Neural progenitor cell (in vitro differentiated cells): Measurements from ENCODE around the gene KLHDC3. TPM values are rescaled to one million over a fixed set of nuclear protein-coding genes. Genes with fewer than 3 reads are reported as not detected.

Source experiments
- DNase-seq: peaks from one replicate; pipeline ENCODE4 v3.0.0-alpha.2; 2016; ENCODE audit warnings: low spot score
- H2AFZ ChIP-seq: fragments of 200-600 bp; sonication (generic); replicated peaks from 2 replicates; pipeline ENCODE4 v1.6.1; 2016; ENCODE audit warnings: antibody characterized with exemption
- H3F3A ChIP-seq: fragments of 200-600 bp; sonication (generic); 2 replicates; pipeline ENCODE4 v1.6.1; 2016; ENCODE audit warnings: antibody characterized with exemption, low read depth
- H3K27ac ChIP-seq: fragments of 200-600 bp; sonication (generic); 2 replicates; pipeline ENCODE4 v1.5.1; 2016; ENCODE audit warnings: mild to moderate bottlenecking
- H3K27me3 ChIP-seq: fragments of 200-600 bp; sonication (generic); 2 replicates; pipeline ENCODE4 v1.6.1; 2016; ENCODE audit warnings: mild to moderate bottlenecking, moderate library complexity
- H3K36me3 ChIP-seq: fragments of 200-600 bp; sonication (generic); 2 replicates; pipeline ENCODE4 v1.5.1; 2016
- H3K4me1 ChIP-seq: fragments of 200-600 bp; sonication (generic); 2 replicates; pipeline ENCODE4 v1.6.1; 2016; ENCODE audit warnings: mixed run types
- H3K4me2 ChIP-seq: fragments of 200-600 bp; sonication (generic); 2 replicates; pipeline ENCODE4 v1.6.1; 2016
- H3K4me3 ChIP-seq: fragments of 200-600 bp; sonication (generic); 2 replicates; pipeline ENCODE4 v1.5.1; 2016
- H3K79me2 ChIP-seq: fragments of 200-600 bp; sonication (generic); 2 replicates; pipeline ENCODE4 v1.6.1; 2016; ENCODE audit warnings: low read depth
- H3K9ac ChIP-seq: fragments of 200-600 bp; sonication (generic); 2 replicates; pipeline ENCODE4 v1.6.1; 2016
- H3K9me3 ChIP-seq: fragments of 200-600 bp; sonication (generic); 2 replicates; pipeline ENCODE4 v1.5.1; 2016; ENCODE audit warnings: low read depth
- H4K20me1 ChIP-seq: fragments of 200-600 bp; sonication (generic); 2 replicates; pipeline ENCODE4 v1.6.1; 2016; ENCODE audit warnings: low read depth
- H3K27ac Mint-ChIP-seq: 3 replicates; pipeline ENCODE4 v1.8.0; 2021; ENCODE audit warnings: mixed read lengths
- H3K27me3 Mint-ChIP-seq: 2 replicates; pipeline ENCODE4 v1.8.0; 2022; ENCODE audit warnings: low read depth, mild to moderate bottlenecking, inconsistent platforms, moderate library complexity, mixed read lengths; ENCODE audit not compliant: insufficient read depth
- H3K36me3 Mint-ChIP-seq: 3 replicates; pipeline ENCODE4 v1.8.0; 2021; ENCODE audit warnings: mixed read lengths
- H3K4me1 Mint-ChIP-seq: 3 replicates; pipeline ENCODE4 v1.8.0; 2021; ENCODE audit warnings: mixed read lengths
- H3K4me3 Mint-ChIP-seq: 3 replicates; pipeline ENCODE4 v1.8.0; 2021; ENCODE audit warnings: mild to moderate bottlenecking, moderate library complexity, mixed read lengths
- H3K9me3 Mint-ChIP-seq: 3 replicates; pipeline ENCODE4 v1.8.0; 2020; ENCODE audit warnings: mixed read lengths
- EZH2 ChIP-seq: fragments of 200-600 bp; sonication (generic); IDR thresholded peaks from 2 replicates; pipeline ENCODE4 v1.6.1; 2017; ENCODE audit warnings: antibody characterized with exemption, mild to moderate bottlenecking, moderate library complexity
- EZH2phosphoT487 ChIP-seq: fragments of 200-600 bp; sonication (generic); IDR thresholded peaks from 2 replicates; pipeline ENCODE4 v1.6.1; 2017; ENCODE audit warnings: antibody characterized with exemption
- total RNA-seq: library from RNA; depleted of rRNA; stranded (reverse); fragments of >200 nt; gene quantifications from 2 replicates; pipeline ENCODE4 v1.2.3, GENCODE V29; 2015; ENCODE audit warnings: low replicate concordance
- TF ChIP-seq, protein P1 (sequence below): fragments of 200-600 bp; sonication (generic); IDR thresholded peaks from 2 replicates; pipeline ENCODE4 v1.5.1; 2017; ENCODE audit warnings: antibody characterized with exemption, mild to moderate bottlenecking

The KLHDC3 gene
- total RNA-seq, 1 donor from 2014 or later, result 122 TPM

DNA sequence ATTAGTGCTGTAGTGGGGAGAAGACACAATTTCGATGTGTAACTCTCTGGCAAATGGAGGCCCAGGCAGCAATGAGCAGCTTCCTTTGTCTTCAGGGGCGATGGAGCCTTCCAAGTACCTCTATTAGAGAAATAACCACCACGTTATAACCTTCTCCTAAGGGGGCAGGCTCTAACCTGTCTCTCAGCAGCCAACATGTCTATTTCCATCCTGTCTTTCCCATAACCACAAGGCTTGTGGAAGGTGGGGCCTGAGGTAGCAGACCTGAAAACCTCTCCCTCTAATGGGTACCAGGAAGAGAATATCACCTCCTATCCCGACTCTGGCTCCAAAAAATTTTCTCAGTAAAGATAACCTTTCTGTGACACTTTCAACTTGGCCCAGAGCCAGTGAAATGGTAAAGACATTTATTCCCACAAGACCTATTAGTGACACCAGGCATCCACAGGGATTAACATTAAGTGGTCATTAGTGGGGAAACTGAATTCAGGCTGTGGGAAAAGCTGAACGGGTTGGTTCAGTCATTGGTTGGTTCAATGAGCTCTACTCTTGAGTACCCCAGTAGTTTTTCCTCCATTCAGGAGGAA lies 39.0 kb upstream of the KLHDC3 start:
- Mint-ChIP-seq H3K36me3 (peaks cover 6% of the 10 kb centered on the region), H3K9me3 (no peaks in the 10 kb centered on the region), H3K4me3 (no peak overlapping the region), H3K27ac (no peak overlapping the region), H3K4me1 (peaks cover 20% of the 10 kb centered on the region), H3K27me3 (peaks cover 4% of the 10 kb centered on the region)
- H3K9me3 ChIP-seq, result no peaks in the 10 kb centered on the region
- H3K4me3 ChIP-seq, result no peak overlapping the region
- peaks cover 9% of the 10 kb centered on the region for H3K4me1 ChIP-seq
- DNase-seq, result no peak
- no peak overlapping the region for H3K4me2 ChIP-seq
- no peak overlapping the region for H3K27ac ChIP-seq
- no peaks in the 10 kb centered on the region for H3K36me3 ChIP-seq
- TF ChIP-seq, protein P1, sequence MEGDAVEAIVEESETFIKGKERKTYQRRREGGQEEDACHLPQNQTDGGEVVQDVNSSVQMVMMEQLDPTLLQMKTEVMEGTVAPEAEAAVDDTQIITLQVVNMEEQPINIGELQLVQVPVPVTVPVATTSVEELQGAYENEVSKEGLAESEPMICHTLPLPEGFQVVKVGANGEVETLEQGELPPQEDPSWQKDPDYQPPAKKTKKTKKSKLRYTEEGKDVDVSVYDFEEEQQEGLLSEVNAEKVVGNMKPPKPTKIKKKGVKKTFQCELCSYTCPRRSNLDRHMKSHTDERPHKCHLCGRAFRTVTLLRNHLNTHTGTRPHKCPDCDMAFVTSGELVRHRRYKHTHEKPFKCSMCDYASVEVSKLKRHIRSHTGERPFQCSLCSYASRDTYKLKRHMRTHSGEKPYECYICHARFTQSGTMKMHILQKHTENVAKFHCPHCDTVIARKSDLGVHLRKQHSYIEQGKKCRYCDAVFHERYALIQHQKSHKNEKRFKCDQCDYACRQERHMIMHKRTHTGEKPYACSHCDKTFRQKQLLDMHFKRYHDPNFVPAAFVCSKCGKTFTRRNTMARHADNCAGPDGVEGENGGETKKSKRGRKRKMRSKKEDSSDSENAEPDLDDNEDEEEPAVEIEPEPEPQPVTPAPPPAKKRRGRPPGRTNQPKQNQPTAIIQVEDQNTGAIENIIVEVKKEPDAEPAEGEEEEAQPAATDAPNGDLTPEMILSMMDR, result no peak
- TF ChIP-seq EZH2phosphoT487 (no peak), EZH2 (no peak)
- peaks cover 9% of the 10 kb centered on the region for H3F3A ChIP-seq
- H3K79me2 ChIP-seq, result peaks cover 12% of the 10 kb centered on the region
- H2AFZ ChIP-seq, result no peak overlapping the region
- H4K20me1 ChIP-seq, result peaks cover 4% of the 10 kb centered on the region
- H3K9ac ChIP-seq, result no peak overlapping the region
- H3K27me3 ChIP-seq, result no peaks in the 10 kb centered on the region

DNA sequence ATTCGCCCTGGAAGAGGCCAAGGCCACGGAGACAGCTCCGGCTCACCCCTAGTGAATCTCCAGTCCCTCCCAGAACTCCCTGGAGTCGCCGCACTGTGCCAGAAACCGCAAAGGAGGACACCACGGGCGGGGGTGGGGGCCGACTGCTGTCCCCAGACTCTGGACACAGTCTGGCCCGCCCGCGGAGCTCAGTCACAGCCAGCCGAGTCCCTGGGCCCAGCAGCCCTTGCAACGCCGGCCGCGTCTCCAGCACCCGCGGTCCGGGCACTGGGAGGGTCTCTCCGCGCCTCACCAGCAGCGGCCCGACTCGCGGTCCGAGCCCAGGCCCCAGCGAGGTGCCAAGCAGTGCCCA lies 35.6 kb upstream of the KLHDC3 start:
- Histone ChIP-seq H3F3A (peaks cover 12% of the 10 kb centered on the region), H3K9me3 (no peaks in the 10 kb centered on the region), H3K27me3 (no peaks in the 10 kb centered on the region), H2AFZ (peak overlapping the region; percentile 61), H3K27ac (no peak overlapping the region), H3K36me3 (no peaks in the 10 kb centered on the region), H3K79me2 (peaks cover 12% of the 10 kb centered on the region), H3K9ac (peak overlapping the region; percentile 72), H4K20me1 (peaks cover 4% of the 10 kb centered on the region), H3K4me1 (peaks cover 9% of the 10 kb centered on the region), H3K4me3 (peak overlapping the region; percentile 99), H3K4me2 (peak overlapping the region; percentile 100)
- Mint-ChIP-seq H3K4me3 (peak overlapping the region; percentile 88), H3K9me3 (no peaks in the 10 kb centered on the region), H3K27me3 (peaks cover 4% of the 10 kb centered on the region), H3K27ac (no peak overlapping the region), H3K4me1 (peaks cover 19% of the 10 kb centered on the region), H3K36me3 (peaks cover 6% of the 10 kb centered on the region)
- TF ChIP-seq EZH2phosphoT487, result no peak
- no peak for TF ChIP-seq EZH2
- TF ChIP-seq, protein P1, result no peak
- DNase-seq, result peak; percentile 48

DNA sequence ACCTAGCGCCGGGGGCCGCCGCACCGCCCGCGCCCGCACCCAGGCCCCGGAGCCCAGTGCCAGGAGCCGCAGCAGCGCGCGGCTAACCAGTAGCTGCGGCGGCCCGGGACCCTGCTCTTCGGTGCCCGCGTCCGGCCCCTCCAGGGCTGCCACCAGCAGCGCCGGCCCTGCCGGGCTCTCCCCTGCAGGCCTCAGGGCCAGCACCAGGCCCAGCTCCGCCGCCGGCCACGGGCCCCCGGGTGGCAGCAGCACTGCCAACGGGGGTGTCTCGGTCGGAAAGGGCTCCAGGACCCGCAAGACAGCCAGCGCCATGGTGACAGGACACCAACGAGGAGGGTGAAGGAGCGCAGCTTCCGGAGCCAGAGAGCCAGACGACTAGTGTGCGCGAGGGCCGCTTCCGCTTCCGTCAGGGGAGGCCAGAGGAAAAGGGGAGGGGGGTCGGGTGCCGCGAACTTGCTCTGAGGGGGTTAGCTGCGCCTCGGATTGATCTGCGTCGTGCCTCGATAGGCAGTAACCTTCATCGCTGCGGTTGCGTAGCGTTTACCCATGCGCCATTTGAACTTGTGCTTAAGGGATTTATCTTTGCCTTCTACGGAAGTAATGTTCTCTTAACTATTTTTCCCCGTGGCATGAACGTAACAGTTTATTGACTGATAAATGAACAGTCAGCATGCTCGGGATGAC lies 35.1 kb upstream of the KLHDC3 start, which contains the start of gene PEX6:
PEX6 (minus strand) TSS at position 343 of the 684 bp plus-strand sequence; CDS start at position 312, 31 bp downstream.
- H3K27me3 ChIP-seq, result no peaks in the 10 kb centered on the region
- peak within 1 kb of the TSS; percentile 72 for H3K9ac ChIP-seq
- H3K4me3 Mint-ChIP-seq, result peak within 1 kb of the TSS; percentile 89
- no peaks in the 10 kb centered on the region for H3K36me3 ChIP-seq
- H3K79me2 ChIP-seq, result peaks cover 12% of the 10 kb centered on the region
- peak within 1 kb of the TSS; percentile 100 for H3K4me2 ChIP-seq
- H3K4me3 ChIP-seq, result peak within 1 kb of the TSS; percentile 99
- TF ChIP-seq, protein P1, result no peak
- TF ChIP-seq EZH2phosphoT487, result no peak
- TF ChIP-seq EZH2, result peak; percentile 62
- peaks cover 4% of the 10 kb centered on the region for H4K20me1 ChIP-seq
- H3K36me3 Mint-ChIP-seq, result peaks cover 2% of the 10 kb centered on the region
- peak within 1 kb of the TSS; percentile 61 for H2AFZ ChIP-seq
- no peak within 1 kb of the TSS for H3K27ac ChIP-seq
- H3K27me3 Mint-ChIP-seq, result peaks cover 4% of the 10 kb centered on the region
- peaks cover 17% of the 10 kb centered on the region for H3F3A ChIP-seq
- no peaks in the 10 kb centered on the region for H3K9me3 ChIP-seq
- H3K4me1 Mint-ChIP-seq, result peaks cover 24% of the 10 kb centered on the region
- peak; percentile 95 for DNase-seq
- no peaks in the 10 kb centered on the region for H3K9me3 Mint-ChIP-seq
- H3K4me1 ChIP-seq, result peaks cover 9% of the 10 kb centered on the region
- peak within 1 kb of the TSS; percentile 97 for H3K27ac Mint-ChIP-seq
